K562 (cell line): ENCODE data around the gene RAB31. TPM values are rescaled to one million over a fixed set of nuclear protein-coding genes. Genes with fewer than 3 reads are reported as not detected.

Experiments used
- ATF3 ChIP-seq, 2 experiments: fragments of 450-650 bp in 1 of 2; sonication (generic) in 1 of 2; formaldehyde crosslinking in 1 of 2; IDR thresholded peaks in 1 of 2; conservative IDR thresholded peaks in 1 of 2; 2 replicates each; pipeline versions ENCODE4 v1.6.1 to v1.8.1; 2016 to 2023; ENCODE audit warnings: mild to moderate bottlenecking in 2 of 2, moderate library complexity in 2 of 2, inconsistent platforms in 1 of 2, missing genetic modification reagents in 1 of 2
- ERF ChIP-seq: fragments of 450-650 bp; formaldehyde crosslinking; IDR thresholded peaks from 2 replicates; pipeline ENCODE4 v1.4.0; 2020; ENCODE audit warnings: mild to moderate bottlenecking, mixed read lengths
- ESRRA ChIP-seq: fragments of 450-650 bp; IDR thresholded peaks from 2 replicates; pipeline ENCODE4 v1.6.1; 2014; ENCODE audit warnings: low read depth, mild to moderate bottlenecking, moderate library complexity, borderline replicate concordance
- FOSL1 ChIP-seq: fragments of 200-800 bp; sonication (Bioruptor generic); conservative IDR thresholded peaks from 2 replicates; pipeline ENCODE4 v1.6.1; 2016; ENCODE audit warnings: missing genetic modification characterization, missing compliant biosample characterization
- GTF2A2 ChIP-seq: IDR thresholded peaks from 2 replicates; pipeline ENCODE4 v1.6.1; 2016; ENCODE audit warnings: mild to moderate bottlenecking, missing genetic modification characterization, missing compliant biosample characterization
- GTF2B ChIP-seq: IDR thresholded peaks from 2 replicates; pipeline ENCODE4 v1.6.1; 2011; ENCODE audit not compliant: insufficient read length; ENCODE audit errors: extremely low read depth
- HDAC3 ChIP-seq: fragments of 450-650 bp; IDR thresholded peaks from 2 replicates; pipeline ENCODE4 v1.6.1; 2018; ENCODE audit warnings: borderline replicate concordance, mild to moderate bottlenecking, moderate library complexity; ENCODE audit not compliant: partially characterized antibody
- ILK ChIP-seq: fragments of 450-650 bp; IDR thresholded peaks from 2 replicates; pipeline ENCODE4 v1.6.1; 2016; ENCODE audit warnings: missing genetic modification characterization, low read depth, mild to moderate bottlenecking, missing compliant biosample characterization, moderate library complexity, borderline replicate concordance
- IRF9 ChIP-seq: fragments of 450-650 bp; IDR thresholded peaks from 2 replicates; pipeline ENCODE4 v1.6.1; 2016; ENCODE audit warnings: missing biosample characterization, missing genetic modification characterization
- MEF2D ChIP-seq: conservative IDR thresholded peaks from 2 replicates; pipeline ENCODE4 v1.6.1; 2016; ENCODE audit warnings: low read depth, missing genetic modification characterization, missing compliant biosample characterization
- POLR2G ChIP-seq: fragments of 200-400 bp; formaldehyde crosslinking; IDR thresholded peaks from 2 replicates; pipeline ENCODE4 v1.6.1; 2017; ENCODE audit warnings: low read depth, mild to moderate bottlenecking, antibody characterized with exemption, low read length, moderate library complexity
- POLR3A ChIP-seq: IDR thresholded peaks from 2 replicates; pipeline ENCODE4 v1.6.1; 2011; ENCODE audit warnings: borderline replicate concordance, mild to moderate bottlenecking, moderate library complexity; ENCODE audit not compliant: insufficient read length, insufficient read depth; ENCODE audit errors: extremely low read depth
- POLR3G ChIP-seq: IDR thresholded peaks from 2 replicates; pipeline ENCODE4 v1.6.1; 2011; ENCODE audit not compliant: insufficient read length, insufficient replicate concordance; ENCODE audit errors: extremely low read depth
- RNF2 ChIP-seq: sonication (generic); IDR thresholded peaks from 2 replicates; pipeline ENCODE4 v1.6.1; 2016
- ZNF507 ChIP-seq: conservative IDR thresholded peaks from 2 replicates; pipeline ENCODE4 v1.6.1; 2017; ENCODE audit warnings: missing genetic modification characterization, missing compliant biosample characterization
- polyA plus RNA-seq, 8 experiments: library from polyadenylated mRNA; depleted of rRNA in 4 of 8; stranded (reverse) in 5 of 8; unstranded in 3 of 8; fragments of >200 nt; fragmentation: Nextera tagmentation in 2 of 8; fragmentation: Illumina TruSeq in 1 of 8; extraction: Ambion mirVana in 2 of 8; extraction: Trizol in 1 of 8; gene quantifications; 2 replicates each; pipeline versions ENCODE4 v1.2.1 to v1.2.3, GENCODE V29; 2011 to 2014; ENCODE audit warnings: inconsistent platforms in 1 of 8, missing spikeins in 1 of 8
- total RNA-seq, 7 experiments: library from RNA; depleted of rRNA in 6 of 7; stranded (reverse); fragments of >200 nt in 6 of 7; fragmentation: Illumina TruSeq in 2 of 7; extraction: Trizol in 2 of 7; gene quantifications; 2 replicates each; pipeline versions ENCODE4 v1.2.1 to v1.2.3, GENCODE V29; 2011 to 2021; ENCODE audit warnings: low replicate concordance in 1 of 7
- TF ChIP-seq, protein P1 (sequence below): fragments of 450-650 bp; formaldehyde crosslinking; IDR thresholded peaks from 2 replicates; pipeline ENCODE4 v1.4.0; 2022; ENCODE audit warnings: missing genetic modification characterization
- TF ChIP-seq, protein P2 (sequence below): sonication (generic); formaldehyde crosslinking; IDR thresholded peaks from 2 replicates; pipeline ENCODE4 v1.8.0; 2022; ENCODE audit warnings: mild to moderate bottlenecking, missing genetic modification reagents

Gene RAB31
- total and polyA plus RNA-seq, 9 of the 15 experiments (the other 6 are each of a cell fraction or from before 2014, with no cell fraction given): 20.7 to 70.4 (median 41.3) TPM

GRCh38 chr18:9876212-9876866 lies 168.2 kb downstream of the RAB31 start (continued):
- TF ChIP-seq ILK (tag) (no peak), POLR2G (no peak), MEF2D (0 out of 2 replicates have a peak, but pooled peaks have one; percentile 13), FOSL1 (tag) (no peak), POLR3G (no peak), GTF2A2 (tag) (no peak), ERF (CRISPR knock-in tag) (no peak), RNF2 (no peak), GTF2B (no peak), ESRRA (no peak), ZNF507 (tag) (no peak), HDAC3 (no peak), IRF9 (tag) (peak; percentile 12; the same call in 1 of the 2 replicates), ATF3 (IDR thresholded peaks at IDR 0.05) (no peak), ATF3 (CRISPR knock-in tag; conservative IDR thresholded peaks at IDR 0.05) (no peak), POLR3A (no peak)
- TF ChIP-seq, protein P1, sequence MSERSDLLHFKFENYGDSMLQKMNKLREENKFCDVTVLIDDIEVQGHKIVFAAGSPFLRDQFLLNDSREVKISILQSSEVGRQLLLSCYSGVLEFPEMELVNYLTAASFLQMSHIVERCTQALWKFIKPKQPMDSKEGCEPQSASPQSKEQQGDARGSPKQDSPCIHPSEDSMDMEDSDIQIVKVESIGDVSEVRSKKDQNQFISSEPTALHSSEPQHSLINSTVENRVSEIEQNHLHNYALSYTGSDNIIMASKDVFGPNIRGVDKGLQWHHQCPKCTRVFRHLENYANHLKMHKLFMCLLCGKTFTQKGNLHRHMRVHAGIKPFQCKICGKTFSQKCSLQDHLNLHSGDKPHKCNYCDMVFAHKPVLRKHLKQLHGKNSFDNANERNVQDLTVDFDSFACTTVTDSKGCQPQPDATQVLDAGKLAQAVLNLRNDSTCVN: 0 out of 2 replicates have a peak, but pooled peaks have one; percentile 11
- TF ChIP-seq, protein P2, sequence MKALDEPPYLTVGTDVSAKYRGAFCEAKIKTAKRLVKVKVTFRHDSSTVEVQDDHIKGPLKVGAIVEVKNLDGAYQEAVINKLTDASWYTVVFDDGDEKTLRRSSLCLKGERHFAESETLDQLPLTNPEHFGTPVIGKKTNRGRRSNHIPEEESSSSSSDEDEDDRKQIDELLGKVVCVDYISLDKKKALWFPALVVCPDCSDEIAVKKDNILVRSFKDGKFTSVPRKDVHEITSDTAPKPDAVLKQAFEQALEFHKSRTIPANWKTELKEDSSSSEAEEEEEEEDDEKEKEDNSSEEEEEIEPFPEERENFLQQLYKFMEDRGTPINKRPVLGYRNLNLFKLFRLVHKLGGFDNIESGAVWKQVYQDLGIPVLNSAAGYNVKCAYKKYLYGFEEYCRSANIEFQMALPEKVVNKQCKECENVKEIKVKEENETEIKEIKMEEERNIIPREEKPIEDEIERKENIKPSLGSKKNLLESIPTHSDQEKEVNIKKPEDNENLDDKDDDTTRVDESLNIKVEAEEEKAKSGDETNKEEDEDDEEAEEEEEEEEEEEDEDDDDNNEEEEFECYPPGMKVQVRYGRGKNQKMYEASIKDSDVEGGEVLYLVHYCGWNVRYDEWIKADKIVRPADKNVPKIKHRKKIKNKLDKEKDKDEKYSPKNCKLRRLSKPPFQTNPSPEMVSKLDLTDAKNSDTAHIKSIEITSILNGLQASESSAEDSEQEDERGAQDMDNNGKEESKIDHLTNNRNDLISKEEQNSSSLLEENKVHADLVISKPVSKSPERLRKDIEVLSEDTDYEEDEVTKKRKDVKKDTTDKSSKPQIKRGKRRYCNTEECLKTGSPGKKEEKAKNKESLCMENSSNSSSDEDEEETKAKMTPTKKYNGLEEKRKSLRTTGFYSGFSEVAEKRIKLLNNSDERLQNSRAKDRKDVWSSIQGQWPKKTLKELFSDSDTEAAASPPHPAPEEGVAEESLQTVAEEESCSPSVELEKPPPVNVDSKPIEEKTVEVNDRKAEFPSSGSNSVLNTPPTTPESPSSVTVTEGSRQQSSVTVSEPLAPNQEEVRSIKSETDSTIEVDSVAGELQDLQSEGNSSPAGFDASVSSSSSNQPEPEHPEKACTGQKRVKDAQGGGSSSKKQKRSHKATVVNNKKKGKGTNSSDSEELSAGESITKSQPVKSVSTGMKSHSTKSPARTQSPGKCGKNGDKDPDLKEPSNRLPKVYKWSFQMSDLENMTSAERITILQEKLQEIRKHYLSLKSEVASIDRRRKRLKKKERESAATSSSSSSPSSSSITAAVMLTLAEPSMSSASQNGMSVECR (CRISPR knock-in tag): no peak
